GM21737 (cell line): ENCODE measurements around the gene SLC30A2.

Experiments used
- ATAC-seq: cut with Tn5 transposase; IDR thresholded peaks from one replicate; pipeline ENCODE4 v1.9.1; 2021; ENCODE audit warnings: mild to moderate bottlenecking, moderate library complexity; ENCODE audit not compliant: unreplicated experiment

Gene SLC30A2

GRCh38 chr1:26025060-26025459 lies 20.9 kb downstream of the SLC30A2 start:
- ATAC-seq, result no peak

GRCh38 chr1:26023826-26024225 lies 22.1 kb downstream of the SLC30A2 start:
- no peak for ATAC-seq

GRCh38 chr1:26023009-26023408 lies 22.9 kb downstream of the SLC30A2 start:
- no peak for ATAC-seq

- no peak for ATAC-seq
These were observed 23.5 kb downstream of the SLC30A2 start for GRCh38 chr1:26022404-26022779.

- no peak for ATAC-seq
These were observed 24.1 kb downstream of the SLC30A2 start, which contains the start of gene EXTL1 for GRCh38 chr1:26021647-26022403. EXTL1 (plus strand) TSS chr1:26021775; CDS start chr1:26022647, 872 bp downstream.

- no peak for ATAC-seq
These were observed 24.8 kb downstream of the SLC30A2 start for GRCh38 chr1:26020941-26021646.

- no peak for ATAC-seq
These were observed 25.6 kb downstream of the SLC30A2 start for GRCh38 chr1:26020330-26020768.

GRCh38 chr1:26019641-26020315 lies 26.1 kb downstream of the SLC30A2 start:
- no peak for ATAC-seq

GRCh38 chr1:26017606-26018005 lies 28.3 kb downstream of the SLC30A2 start:
- ATAC-seq, result no peak

GRCh38 chr1:26016953-26017545 lies 28.9 kb downstream of the SLC30A2 start:
- ATAC-seq, result no peak

- ATAC-seq, result no peak
These were observed 29.5 kb downstream of the SLC30A2 start for GRCh38 chr1:26016258-26016952.

- no peak for ATAC-seq
These were observed 30.6 kb downstream of the SLC30A2 start for GRCh38 chr1:26015358-26015757.

- no peak for ATAC-seq
These were observed 31.7 kb downstream of the SLC30A2 start for GRCh38 chr1:26014179-26014578.

- no peak for ATAC-seq
These were observed 33.1 kb downstream of the SLC30A2 start for GRCh38 chr1:26012864-26013263.

GRCh38 chr1:26010825-26011224 lies 35.1 kb downstream of the SLC30A2 start:
- no peak for ATAC-seq

GRCh38 chr1:26009796-26010447 lies 36.0 kb downstream of the SLC30A2 start:
- no peak for ATAC-seq

GRCh38 chr1:26006710-26007109 lies 39.2 kb downstream of the SLC30A2 start:
- no peak for ATAC-seq

- ATAC-seq, result no peak
These were observed 40.3 kb downstream of the SLC30A2 start for GRCh38 chr1:26005434-26006105.

GRCh38 chr1:26003756-26004155 lies 42.2 kb downstream of the SLC30A2 start:
- no peak for ATAC-seq

- no peak for ATAC-seq
These were observed 42.7 kb downstream of the SLC30A2 start for GRCh38 chr1:26003262-26003661.
